HG03097 (cell line): ENCODE data around the gene SFXN2.
"Not testable (repeated sequence)": the region's sequence is repeated elsewhere in the genome, so short reads cannot be mapped to it uniquely, and the experiment has no call there.

Experiments used
- ATAC-seq: cut with Tn5 transposase; IDR thresholded peaks from one replicate; pipeline ENCODE4 v1.9.1; 2021; ENCODE audit not compliant: unreplicated experiment, low FRiP score

SFXN2 gene

DNA sequence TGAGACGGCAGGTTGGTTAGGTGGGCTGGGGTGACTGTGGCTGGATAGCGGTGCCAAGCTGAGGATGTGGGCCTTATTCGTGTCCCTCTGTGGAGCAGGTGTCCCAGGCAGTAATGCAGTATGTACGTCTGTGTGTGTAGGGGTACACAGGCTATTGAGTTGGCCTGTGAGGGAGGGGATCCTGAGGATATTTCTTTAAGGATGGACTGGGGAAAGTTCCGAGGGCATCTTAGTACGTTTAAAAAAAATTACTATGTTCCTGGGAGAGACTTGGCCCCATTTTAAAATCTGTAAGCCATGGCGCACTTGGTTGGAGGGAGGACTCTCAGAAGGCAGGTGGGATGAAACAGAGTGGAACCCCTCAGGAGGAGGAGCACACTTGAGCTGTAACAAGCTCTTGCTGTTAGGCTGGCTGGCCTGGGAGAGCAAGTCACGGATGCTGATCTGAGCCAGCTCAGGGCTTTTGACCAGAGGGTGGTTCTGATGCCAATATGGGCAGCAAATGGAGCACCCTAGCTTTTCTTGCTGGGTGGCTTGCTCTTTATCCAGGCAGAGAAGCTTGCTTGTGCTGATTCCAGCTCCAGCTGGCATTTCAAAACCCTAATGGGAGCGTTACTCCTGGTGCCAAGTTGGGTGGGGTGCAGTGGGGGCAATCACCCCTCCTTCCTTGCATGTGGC is 30.1 kb downstream of the SFXN2 start:
- ATAC-seq: no peak

DNA sequence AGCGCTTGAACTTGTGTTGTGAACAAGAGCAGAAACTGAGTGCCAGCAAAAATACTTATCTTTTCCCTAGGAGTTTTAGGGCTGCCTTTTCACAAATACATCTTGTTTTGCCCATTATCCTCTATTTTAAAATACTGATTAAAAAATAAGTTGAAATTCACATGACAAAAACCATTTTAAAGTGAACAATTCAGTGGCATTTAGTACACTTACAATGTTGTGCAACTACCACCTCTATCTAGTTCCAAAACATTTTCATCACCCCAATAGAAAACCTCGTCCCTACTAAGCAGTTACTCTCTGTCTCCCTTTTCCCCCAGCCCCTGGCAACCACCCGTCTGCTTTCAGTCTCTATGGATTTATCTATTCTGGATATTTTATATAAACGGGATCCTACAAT is 30.7 kb downstream of the SFXN2 start:
- no peak for ATAC-seq

DNA sequence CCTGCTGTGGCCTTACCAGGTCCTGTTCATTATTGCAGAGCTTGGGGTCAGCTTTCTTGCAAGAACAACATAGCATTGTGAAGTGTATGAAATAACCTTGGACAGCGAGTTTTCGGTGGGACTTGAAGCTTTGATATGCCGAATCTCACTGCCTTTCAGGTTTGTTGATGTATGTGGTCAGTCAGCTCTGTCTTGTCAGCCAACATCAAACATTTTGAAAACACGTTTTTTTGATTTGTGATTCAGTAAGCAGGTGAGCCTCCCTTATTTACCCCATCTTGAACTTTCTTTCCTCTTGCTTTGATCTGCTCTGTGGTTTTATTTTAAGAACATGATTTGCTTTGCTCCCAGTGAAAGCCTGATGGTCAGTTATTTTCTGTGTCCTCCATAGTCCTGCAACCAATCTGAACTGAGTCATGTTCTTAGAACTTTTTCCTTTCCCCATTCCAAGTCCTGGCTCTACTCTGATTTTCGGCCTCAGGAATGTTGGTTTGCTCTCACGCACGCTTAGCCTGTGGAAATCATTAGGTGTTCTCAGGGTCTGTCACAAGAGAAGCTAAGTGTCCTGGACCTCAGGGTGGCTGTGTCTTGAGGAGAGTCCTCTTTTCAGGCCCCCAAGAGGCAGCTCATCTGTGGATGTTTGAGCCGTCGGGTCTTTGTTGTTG is 38.0 kb downstream of the SFXN2 start:
- no peak for ATAC-seq

DNA sequence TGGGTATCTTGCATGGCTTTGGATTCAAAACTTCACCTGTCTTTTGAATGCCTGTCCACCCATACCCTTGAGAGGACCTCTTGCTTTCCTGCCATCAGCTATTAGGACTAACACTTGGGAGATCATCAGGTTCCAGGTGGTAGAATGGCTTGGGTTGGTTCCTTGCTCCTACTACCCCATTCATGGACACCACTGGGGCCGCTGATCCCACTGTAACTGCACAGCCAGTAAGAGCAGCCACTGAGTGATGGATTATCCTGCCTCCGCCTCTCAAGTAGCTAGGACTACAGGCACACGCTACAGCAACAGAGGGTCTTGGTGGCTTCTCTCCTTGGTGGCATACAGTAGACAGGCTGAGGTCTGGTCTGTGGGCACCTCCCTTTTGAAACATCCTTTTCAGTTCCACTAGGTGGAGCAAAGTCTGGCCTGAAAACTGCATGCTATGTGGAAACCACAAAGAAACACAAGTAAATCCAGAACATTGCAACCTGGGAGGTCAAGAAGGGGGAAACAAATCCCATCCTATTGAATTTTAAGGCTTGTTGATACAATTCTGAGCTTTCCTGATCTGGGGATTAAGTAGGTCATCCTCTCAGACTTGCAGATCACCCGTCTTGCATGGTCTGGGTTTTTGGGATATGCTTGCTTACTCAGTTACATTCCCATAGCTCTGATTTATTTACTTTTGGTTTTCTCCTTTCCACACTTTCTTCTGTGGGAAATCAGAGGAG is 38.7 kb downstream of the SFXN2 start:
- ATAC-seq: no peak

DNA sequence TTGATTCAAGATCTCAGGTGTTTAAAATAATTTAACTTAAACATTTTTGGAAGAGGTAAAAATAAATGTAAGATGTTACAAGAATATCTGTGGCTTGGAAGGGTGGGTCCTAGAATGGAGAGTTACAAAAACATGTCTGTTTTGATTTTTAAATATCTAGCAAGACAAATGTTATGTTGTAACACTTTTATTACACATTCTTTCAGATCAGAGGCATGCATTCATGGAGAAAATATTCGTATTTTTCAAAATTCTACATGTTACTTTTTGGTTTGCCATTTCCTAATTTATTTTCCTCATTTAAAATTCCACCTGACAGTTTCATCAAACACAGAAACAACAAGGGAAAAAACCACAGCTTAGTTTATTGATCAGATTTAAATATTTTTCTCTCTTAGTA is 39.3 kb downstream of the SFXN2 start:
- no peak for ATAC-seq

DNA sequence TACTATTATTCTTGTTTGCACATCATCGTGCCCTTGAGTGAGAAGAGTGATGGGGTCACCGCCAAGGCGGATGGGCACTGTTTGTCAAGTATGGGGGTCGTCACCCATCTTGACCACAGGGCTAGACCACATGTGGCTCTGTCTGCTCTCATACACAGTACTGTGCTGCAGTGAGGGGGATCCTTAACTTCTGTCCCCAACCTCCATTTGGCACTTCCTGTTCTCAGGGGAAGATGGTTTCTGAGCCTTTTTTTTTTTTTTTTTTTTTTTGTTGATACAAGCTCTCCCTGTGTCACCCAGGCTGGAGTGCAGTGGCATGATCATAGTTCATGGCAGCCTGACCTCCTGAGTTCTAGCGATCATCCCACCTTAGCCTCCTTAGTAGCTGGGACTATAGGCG is 42.9 kb downstream of the SFXN2 start:
- ATAC-seq: no peak

DNA sequence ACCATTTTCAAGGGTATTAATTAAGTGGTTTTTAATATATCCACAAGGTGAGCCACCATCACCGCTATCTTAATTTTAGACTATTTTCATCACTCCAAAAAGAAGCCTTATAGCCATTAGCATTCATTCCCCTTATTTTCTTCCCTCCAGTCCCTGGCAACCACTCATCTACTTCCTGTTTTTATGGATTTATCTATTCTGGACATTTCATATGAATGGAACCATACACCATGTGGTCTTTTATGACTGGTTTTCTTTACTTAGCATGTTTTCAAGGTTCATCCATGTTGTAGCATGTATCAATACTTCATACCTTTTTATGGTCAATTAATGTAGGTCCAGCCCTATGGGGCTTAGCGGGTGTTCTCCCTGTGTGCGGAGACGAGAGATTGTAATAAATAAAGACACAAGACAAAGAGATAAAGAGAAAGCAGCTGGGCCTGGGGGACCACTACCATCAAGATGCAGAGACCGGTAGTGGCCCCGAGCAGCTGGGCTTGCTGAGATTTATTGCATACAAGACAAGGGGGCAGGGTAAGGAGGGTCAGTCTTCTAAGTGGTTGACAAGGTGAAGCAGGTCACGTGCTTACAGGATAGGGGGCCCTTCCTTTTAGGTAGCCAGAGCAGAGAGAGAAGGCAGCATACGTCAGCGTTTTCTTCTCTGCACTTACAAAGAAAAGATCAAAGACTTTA is 44.0 kb downstream of the SFXN2 start:
- no peak for ATAC-seq

DNA sequence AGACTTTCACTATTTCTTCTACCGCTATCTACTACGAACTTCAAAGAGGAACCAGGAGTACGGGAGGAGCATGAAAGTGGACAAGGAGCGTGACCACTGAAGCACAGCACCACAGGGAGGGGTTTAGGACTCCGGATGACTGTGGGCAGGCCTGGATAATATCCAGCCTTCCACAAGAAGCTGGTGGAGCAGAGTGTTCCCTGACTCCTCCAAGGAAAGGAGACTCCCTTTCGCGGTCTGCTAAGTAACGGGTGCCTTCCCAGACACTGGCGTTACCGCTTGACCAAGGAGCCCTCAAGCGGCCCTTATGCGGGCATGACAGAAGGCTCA is 44.5 kb downstream of the SFXN2 start:
- not testable (repeated sequence) for ATAC-seq

DNA sequence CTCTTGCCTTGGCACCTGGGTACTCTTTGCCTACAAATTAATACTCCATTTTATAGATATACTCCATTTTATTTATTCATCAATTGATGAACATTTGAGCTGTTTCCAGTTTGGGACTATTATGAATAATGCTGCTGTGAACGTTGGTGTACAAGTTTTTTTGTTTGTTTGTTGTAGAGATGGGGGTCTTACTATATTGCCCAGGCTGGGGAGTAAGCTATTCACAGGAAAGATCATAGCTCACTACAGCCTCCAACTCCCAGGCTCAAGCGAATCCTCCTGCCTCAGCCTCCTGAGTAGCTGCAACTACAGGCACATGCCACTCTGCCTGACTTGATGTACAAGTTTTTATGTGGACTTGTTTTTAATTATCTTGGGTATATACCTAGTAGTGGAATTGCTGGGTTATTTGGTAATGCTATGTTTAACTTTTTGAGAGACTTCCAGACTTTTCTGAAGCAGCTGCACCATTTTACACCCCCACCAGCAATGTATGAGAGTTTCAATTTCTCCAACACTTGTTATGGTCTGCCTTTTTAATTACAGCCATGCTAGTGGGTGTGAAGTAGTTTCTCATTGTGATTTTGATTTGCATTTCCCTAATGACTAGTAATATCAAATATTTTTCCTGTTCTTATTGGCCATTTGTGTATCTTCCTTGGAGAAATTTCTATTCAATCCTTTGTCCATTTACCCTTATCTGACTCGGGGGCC is 45.2 kb downstream of the SFXN2 start:
- no peak for ATAC-seq

DNA sequence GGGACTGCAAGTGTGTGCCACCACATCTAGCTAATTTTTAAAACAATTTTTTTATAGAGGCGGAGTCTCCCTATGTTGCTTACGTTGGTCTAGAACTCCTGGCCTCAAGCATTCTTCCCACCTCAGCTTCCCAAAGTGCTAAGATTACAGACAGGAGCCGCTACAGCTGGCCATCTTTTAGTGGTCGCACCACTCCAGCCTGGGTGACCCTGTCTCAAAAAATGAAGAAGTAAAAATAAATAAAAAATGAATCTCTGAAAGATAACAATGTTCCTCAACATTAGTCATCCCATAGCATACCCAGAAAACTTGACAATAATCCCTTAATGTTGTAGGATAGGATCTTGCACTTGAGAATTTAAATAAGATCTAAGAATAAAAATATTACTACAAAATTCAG is 47.5 kb downstream of the SFXN2 start:
- no peak for ATAC-seq

DNA sequence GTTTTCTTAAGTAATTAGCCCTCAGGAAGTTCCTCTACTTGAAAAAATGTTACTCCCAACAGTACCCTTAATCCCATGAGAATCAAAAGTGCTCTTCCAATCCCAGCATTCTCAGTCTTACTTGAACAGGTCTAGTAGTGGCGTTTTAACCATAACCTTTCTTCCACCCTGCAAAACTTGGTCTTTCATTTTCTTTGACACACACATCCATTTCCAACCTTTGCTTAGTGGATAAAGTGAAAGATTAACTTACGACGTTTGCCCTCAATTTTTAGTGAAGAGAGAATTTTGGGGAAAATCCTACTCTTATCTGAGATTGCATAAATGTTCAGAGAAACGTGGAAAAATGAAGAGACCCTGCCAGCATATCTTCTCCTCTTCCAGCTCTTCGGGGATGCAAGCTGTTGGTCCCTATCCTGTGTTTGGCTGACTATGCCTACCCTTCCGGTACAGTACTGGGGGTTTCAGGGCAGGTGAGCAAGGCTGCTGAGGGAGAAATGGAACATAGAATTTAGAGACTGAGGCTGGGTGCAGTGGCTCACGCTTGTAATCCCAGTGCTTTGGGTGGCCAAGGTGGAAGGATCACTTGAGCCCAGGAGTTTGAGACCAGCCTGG is 48.1 kb downstream of the SFXN2 start:
- ATAC-seq: no peak

DNA sequence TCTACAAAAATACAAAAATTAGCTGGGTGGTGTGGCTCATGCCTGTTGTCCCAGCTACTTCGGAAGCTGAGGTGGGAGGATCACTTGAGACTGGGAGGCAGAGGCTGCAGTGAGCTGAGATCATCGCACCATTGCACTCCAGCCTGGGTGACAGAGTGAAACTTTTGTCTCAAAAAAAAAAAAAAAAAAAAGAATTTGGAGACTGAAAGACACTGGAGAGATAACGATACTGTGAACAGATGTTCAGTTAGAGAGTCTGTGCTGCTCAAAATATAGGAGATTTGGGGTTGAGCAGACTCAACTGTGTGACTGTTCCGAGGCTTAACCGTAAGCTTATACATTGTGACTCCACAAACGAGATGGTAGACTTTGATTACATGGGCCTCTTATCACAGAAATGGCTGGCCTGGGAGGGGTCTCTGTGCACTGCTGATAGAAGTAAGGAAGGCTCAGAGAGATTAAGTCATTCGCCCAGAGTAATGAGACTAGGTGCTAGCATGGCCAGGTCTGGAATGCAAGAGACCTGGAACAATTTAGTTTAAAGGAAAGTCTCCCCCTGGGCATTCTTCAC is 48.7 kb downstream of the SFXN2 start:
- no peak for ATAC-seq

DNA sequence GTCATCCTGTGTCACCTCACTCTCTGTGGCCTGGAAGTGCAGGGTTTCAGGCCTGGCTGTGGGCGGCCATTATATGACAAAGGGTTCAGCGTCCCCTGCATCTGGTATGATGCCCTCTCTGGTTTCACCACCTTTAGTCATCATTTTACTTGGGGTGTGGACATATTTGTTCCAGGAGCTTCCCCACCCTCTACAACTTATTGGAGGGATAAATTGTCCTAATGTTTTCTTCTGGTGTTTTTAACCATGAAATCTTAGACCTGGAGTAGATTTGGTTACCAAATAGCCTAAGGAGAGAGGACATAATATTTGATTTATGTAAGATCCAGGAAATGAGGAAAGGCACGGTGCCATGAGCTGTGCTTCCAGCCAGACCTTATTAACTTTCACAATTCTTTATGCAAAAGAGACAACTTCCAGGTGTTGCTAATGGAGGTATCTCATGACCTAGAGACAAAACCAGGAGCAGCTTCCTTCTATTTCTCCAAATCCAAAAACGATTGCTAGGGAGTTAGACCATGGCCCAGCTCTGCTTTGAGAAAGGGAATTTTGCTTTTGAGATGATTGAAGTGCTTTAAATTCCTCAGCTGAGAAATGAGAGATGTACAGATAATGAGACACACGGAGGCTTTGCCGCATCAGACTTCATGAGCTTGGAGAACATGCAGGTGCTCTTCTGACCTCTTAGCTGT is 50.2 kb downstream of the SFXN2 start:
- no peak for ATAC-seq

DNA sequence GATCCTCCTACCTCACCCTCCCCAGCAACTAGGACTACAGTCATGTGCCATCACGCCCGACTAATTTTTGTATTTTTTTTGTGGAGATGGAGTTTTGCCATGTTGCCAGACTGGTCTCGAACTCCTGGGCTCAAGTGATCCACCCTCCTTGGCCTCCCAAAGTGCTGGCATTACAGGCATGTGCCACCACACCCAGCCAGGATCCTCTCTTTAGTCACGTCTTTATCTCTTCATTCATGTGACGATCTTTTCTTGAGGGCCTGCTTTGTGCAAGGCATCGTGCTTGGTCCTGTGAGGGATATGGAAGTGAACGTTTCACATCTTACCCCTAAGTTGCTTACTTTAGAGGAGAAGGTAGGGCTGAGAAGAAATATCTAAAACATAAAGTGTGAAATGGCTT is 50.9 kb downstream of the SFXN2 start:
- no peak for ATAC-seq

DNA sequence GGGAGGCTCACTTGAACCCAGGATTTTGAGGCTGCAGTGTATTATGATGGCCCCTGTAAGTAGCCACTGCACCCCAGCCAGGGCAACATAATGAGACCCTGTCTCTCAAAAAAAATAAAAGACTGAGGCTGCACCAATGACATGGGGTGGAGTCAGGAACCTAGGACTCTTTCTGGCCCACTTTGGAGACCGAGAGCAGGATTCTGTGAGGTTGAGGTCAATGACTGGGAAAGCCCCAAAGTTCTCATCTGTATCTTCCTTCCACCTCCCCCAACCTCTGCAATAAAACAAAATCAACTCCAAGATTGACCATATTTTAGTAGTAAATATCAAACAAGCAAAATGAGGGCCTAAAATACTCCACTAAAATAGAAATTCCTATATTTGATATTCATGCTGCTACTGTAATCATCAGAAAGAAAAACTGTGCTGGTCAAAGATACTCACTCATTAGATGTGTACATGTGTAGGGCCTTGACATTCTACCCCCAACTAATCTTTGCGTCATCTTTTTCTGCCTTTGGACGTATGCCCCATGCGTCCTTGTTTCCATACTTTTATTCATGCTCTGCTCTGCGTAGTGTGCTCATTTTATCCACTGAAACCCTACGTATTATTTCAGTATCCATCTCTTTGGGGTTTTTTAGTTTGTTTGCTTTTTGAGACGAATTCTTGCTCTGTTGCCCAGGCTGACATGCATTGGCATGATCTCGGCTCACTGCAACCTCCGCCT is 53.2 kb downstream of the SFXN2 start:
- ATAC-seq: no peak

DNA sequence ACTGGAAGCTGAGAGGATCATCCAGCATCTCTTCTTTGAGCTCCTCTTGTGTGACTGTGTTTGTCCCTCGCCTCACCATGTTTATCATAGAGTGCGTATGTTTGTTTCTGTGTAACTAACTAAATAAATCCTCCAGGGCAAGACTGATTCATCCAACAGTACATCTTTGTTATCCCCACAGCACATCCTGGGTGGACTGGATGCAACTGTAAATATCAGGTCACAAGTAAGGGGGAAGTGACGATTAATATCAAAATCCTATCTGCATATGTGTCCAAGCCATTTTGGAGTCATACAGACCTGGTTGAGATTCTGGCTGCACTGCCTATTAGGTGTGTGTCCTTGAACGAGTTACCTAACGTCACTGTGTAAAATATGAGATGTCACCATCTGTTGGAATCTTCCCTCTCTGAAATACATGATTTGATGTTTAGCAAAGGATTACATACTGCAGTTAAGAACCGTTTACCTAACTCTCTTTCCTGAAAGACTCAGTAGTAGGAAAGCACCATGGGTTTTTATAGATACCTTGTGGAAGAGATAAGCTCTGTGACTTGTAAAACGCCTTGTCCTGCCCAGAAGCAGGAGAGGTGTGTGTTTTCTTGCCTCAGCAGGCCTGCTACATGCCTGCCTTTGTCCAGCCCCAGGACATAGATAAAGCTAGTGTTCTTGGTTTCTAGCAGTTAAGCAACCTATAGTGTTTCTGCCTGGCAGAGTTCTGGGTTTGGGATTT is 55.1 kb downstream of the SFXN2 start:
- no peak for ATAC-seq

DNA sequence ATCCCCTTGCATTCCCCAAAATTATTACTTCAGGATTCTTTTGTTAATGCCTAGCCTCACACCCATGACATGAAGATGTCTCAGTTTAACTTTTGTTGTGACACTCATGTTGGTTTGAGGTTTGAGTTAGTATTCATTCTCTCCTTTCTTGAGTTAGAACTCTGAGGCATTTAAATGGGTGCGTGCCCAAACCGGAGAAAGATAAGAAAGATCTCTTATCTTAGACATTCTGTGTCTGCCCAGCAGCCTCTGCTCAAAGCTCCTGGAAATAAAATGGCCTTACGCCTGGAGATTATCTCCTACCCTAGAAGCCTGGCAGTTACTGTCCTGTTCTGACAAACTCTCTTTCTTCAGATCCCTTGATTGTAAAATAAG is 55.7 kb downstream of the SFXN2 start:
- no peak for ATAC-seq

DNA sequence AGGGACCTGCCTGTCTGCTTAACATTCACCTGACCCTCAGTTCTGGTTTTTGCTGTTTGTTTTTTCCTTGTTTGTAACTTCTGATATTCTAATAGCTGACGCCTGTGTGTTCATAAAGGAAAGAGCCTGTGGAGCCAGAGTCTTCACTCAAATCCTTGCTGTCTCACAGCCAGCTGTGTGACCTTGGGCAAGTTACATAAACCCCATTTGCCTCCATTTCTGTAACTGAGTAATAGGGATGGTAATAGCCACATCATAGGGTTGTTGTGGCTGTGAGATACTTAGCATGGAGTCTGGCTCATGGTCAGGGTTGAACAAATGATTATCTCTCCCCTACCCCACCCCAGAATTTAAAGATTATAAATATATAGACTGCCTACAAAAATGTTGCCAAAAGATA is 56.4 kb downstream of the SFXN2 start:
- no peak for ATAC-seq
